IMR-90 (cell line): ENCODE measurements around the gene KCNF1. TPM values are rescaled to one million over a fixed set of nuclear protein-coding genes. Genes with fewer than 3 reads are reported as not detected.

Experiments
- ATAC-seq: fragments of 200-7000 bp; cut with Tn5 transposase; 2 replicates; pipeline ENCODE4 v1.9.1; 2020; ENCODE audit warnings: low read depth, mild to moderate bottlenecking, moderate library complexity
- BruUV-seq: library from RNA; stranded (reverse); fragments of 400-500 nt; replicated peaks from 2 replicates; lab custom pipeline; 2021; lab: Mats Ljungman, UMichigan
- CTCF ChIA-PET: fragments of 300-600 bp; formaldehyde crosslinking; extraction: SDS; loops from one replicate; lab custom pipeline; 2021; ENCODE audit warnings: antibody characterized with exemption; lab: Yijun Ruan, JAX
- POLR2A ChIA-PET: fragments of 300-600 bp; sonication (Branson Sonifier 250); formaldehyde crosslinking; loops from one replicate; lab custom pipeline; 2022; ENCODE audit warnings: antibody characterized with exemption; ENCODE audit not compliant: unreplicated experiment; lab: Charles Lee
- DNase-seq: peaks from one replicate; pipeline ENCODE4 v3.0.0; 2013
- H2AFZ ChIP-seq: replicated peaks from 2 replicates; pipeline ENCODE3; 2013; ENCODE audit warnings: low read length, mild to moderate bottlenecking; ENCODE audit not compliant: poor library complexity
- H2AK5ac ChIP-seq: 2 replicates; pipeline ENCODE4 v1.6.1; 2013; ENCODE audit warnings: low read depth, low read length, inconsistent platforms
- H2AK9ac ChIP-seq: replicated peaks from 2 replicates; pipeline ENCODE3; 2013; ENCODE audit warnings: mild to moderate bottlenecking, low read depth, low read length, moderate library complexity; ENCODE audit not compliant: poor library complexity
- H2BK120ac ChIP-seq: 2 replicates; pipeline ENCODE4 v1.6.1; 2013; ENCODE audit warnings: low read depth, low read length, inconsistent platforms
- H2BK15ac ChIP-seq: 3 replicates; pipeline ENCODE4 v1.6.1; 2013; ENCODE audit warnings: low read depth, low read length, inconsistent platforms
- H2BK20ac ChIP-seq: 2 replicates; pipeline ENCODE4 v1.6.1; 2013; ENCODE audit warnings: low read depth, mild to moderate bottlenecking, inconsistent platforms, low read length, moderate library complexity
- H2BK5ac ChIP-seq: 2 replicates; pipeline ENCODE4 v1.6.1; 2013; ENCODE audit warnings: mild to moderate bottlenecking, low read depth, low read length, inconsistent platforms; ENCODE audit not compliant: poor library complexity, severe bottlenecking
- H3K14ac ChIP-seq: replicated peaks from 2 replicates; pipeline ENCODE4 v1.6.1; 2013; ENCODE audit warnings: low read depth, low read length, inconsistent platforms
- H3K18ac ChIP-seq: 2 replicates; pipeline ENCODE4 v1.6.1; 2013; ENCODE audit warnings: low read depth, low read length, control low read depth
- H3K23ac ChIP-seq: 2 replicates; pipeline ENCODE4 v1.6.1; 2013; ENCODE audit warnings: low read depth, low read length, inconsistent platforms
- H3K27ac ChIP-seq: 2 replicates; pipeline ENCODE4 v1.5.1; 2013; ENCODE audit warnings: mild to moderate bottlenecking, control low read depth, low read length; ENCODE audit not compliant: insufficient read depth
- H3K27me3 ChIP-seq: 2 replicates; pipeline ENCODE4 v1.6.1; 2013; ENCODE audit warnings: low read length; ENCODE audit not compliant: control insufficient read depth, insufficient read depth
- H3K36me3 ChIP-seq: 2 replicates; pipeline ENCODE4 v1.6.1; 2013; ENCODE audit warnings: low read length, mixed read lengths; ENCODE audit not compliant: control insufficient read depth, insufficient read depth
- H3K4ac ChIP-seq: 2 replicates; pipeline ENCODE4 v1.6.1; 2013; ENCODE audit warnings: low read depth, low read length, inconsistent platforms
- H3K4me1 ChIP-seq: 2 replicates; pipeline ENCODE4 v1.6.1; 2013; ENCODE audit warnings: low read length, mixed read lengths; ENCODE audit not compliant: control insufficient read depth, insufficient read depth
- H3K4me2 ChIP-seq: 2 replicates; pipeline ENCODE4 v1.6.1; 2013; ENCODE audit warnings: low read depth, mild to moderate bottlenecking, control low read depth, low read length, moderate library complexity
- H3K4me3 ChIP-seq: 2 replicates; pipeline ENCODE4 v1.5.1; 2013; ENCODE audit warnings: low read depth, mild to moderate bottlenecking, control low read depth, low read length, moderate library complexity; ENCODE audit not compliant: insufficient read depth
- H3K56ac ChIP-seq: 2 replicates; pipeline ENCODE4 v1.6.1; 2013; ENCODE audit warnings: low read length, inconsistent platforms; ENCODE audit not compliant: insufficient read depth; ENCODE audit errors: extremely low read depth
- H3K79me1 ChIP-seq, 2 experiments: 2 replicates each; pipeline ENCODE4 v1.6.1; 2013; ENCODE audit warnings: low read length in 2 of 2, inconsistent platforms in 1 of 2, low read depth in 1 of 2
- H3K9ac ChIP-seq: 2 replicates; pipeline ENCODE4 v1.6.1; 2013; ENCODE audit warnings: low read depth, low read length, control low read depth
- H3K9me1 ChIP-seq: 2 replicates; pipeline ENCODE4 v1.6.1; 2013; ENCODE audit warnings: low read length, inconsistent platforms; ENCODE audit not compliant: insufficient read depth
- H3K9me3 ChIP-seq: 2 replicates; pipeline ENCODE4 v1.6.1; 2013; ENCODE audit warnings: low read length; ENCODE audit not compliant: control insufficient read depth, insufficient read depth
- H4K20me1 ChIP-seq: 2 replicates; pipeline ENCODE4 v1.6.1; 2013; ENCODE audit warnings: low read length, inconsistent platforms; ENCODE audit not compliant: insufficient read depth
- H4K5ac ChIP-seq: 2 replicates; pipeline ENCODE4 v1.6.1; 2013; ENCODE audit warnings: mild to moderate bottlenecking, low read depth, low read length, control low read depth
- H4K8ac ChIP-seq, 2 experiments: 2 replicates each; pipeline ENCODE4 v1.6.1; 2013; ENCODE audit warnings: low read depth in 2 of 2, low read length in 2 of 2, control low read depth in 1 of 2, inconsistent platforms in 1 of 2
- H4K91ac ChIP-seq: 2 replicates; pipeline ENCODE4 v1.6.1; 2013; ENCODE audit warnings: low read depth, low read length, inconsistent platforms; ENCODE audit not compliant: insufficient read depth
- BHLHE40 ChIP-seq: fragments of 150-350 bp; IDR thresholded peaks from 2 replicates; pipeline ENCODE4 v1.6.1; 2016; ENCODE audit warnings: mild to moderate bottlenecking, low read depth, low read length
- CEBPB ChIP-seq: IDR thresholded peaks from 2 replicates; pipeline ENCODE4 v1.6.1; 2012; ENCODE audit warnings: low read depth, low read length, improper control_type of control experiment
- CHD1 ChIP-seq: IDR thresholded peaks from 2 replicates; pipeline ENCODE4 v1.6.1; 2012; ENCODE audit warnings: low read depth, low read length, improper control_type of control experiment
- CTCF ChIP-seq: conservative IDR thresholded peaks from 2 replicates; pipeline ENCODE4 v1.5.1; 2012; ENCODE audit warnings: mild to moderate bottlenecking, low read depth, low read length, improper control_type of control experiment
- ELK1 ChIP-seq: fragments of 150-350 bp; IDR thresholded peaks from 2 replicates; pipeline ENCODE4 v1.6.1; 2016; ENCODE audit warnings: low read depth, mild to moderate bottlenecking, low read length, moderate library complexity, borderline replicate concordance
- FOS ChIP-seq: fragments of 150-350 bp; IDR thresholded peaks from 2 replicates; pipeline ENCODE4 v1.6.1; 2016; ENCODE audit warnings: low read depth, low read length
- MAFK ChIP-seq: IDR thresholded peaks from 2 replicates; pipeline ENCODE4 v1.6.1; 2012; ENCODE audit warnings: low read depth, low read length, improper control_type of control experiment
- MAZ ChIP-seq: IDR thresholded peaks from 2 replicates; pipeline ENCODE4 v1.6.1; 2012; ENCODE audit warnings: low read depth, mild to moderate bottlenecking, low read length, improper control_type of control experiment, moderate library complexity, borderline replicate concordance
- NFE2L2 ChIP-seq: fragments of 150-350 bp; IDR thresholded peaks from 2 replicates; pipeline ENCODE4 v1.6.1; 2016; ENCODE audit warnings: low read depth, mild to moderate bottlenecking, low read length
- POLR2A ChIP-seq: IDR thresholded peaks from 2 replicates; pipeline ENCODE4 v1.6.1; 2012; ENCODE audit warnings: mild to moderate bottlenecking, low read depth, low read length
- RAD21 ChIP-seq: IDR thresholded peaks from 2 replicates; pipeline ENCODE4 v1.6.1; 2012; ENCODE audit warnings: low read length, improper control_type of control experiment
- RCOR1 ChIP-seq: IDR thresholded peaks from 2 replicates; pipeline ENCODE4 v1.6.1; 2012; ENCODE audit warnings: mild to moderate bottlenecking, low read length, improper control_type of control experiment; ENCODE audit not compliant: insufficient replicate concordance
- RFX5 ChIP-seq: IDR thresholded peaks from 2 replicates; pipeline ENCODE4 v1.8.0; 2012; ENCODE audit warnings: low read depth, mild to moderate bottlenecking, low read length, moderate library complexity
- WGBS, 2 experiments: methylation state at CpG; one replicate each; pipeline versions ENCODE4 v1.1.5 to v1.1.7; 2013; ENCODE audit warnings: missing lambda C conversion rate in 2 of 2; ENCODE audit not compliant: insufficient read length in 1 of 2; ENCODE audit errors: extremely low coverage in 2 of 2; 5-methylcytosine and 5-hydroxymethylcytosine counted together
- dilution Hi-C: fragments of 300-500 bp; cut with HindIII; formaldehyde crosslinking; loops from one replicate; pipeline ENCODE4 v1.14.3; 2018; ENCODE audit warnings: low sequenced_read_pairs; ENCODE audit not compliant: unreplicated experiment
- in situ Hi-C: fragments of 300-500 bp; cut with MboI; formaldehyde crosslinking; loops from 3 replicates; pipeline ENCODE4 v1.14.3; 2019; ENCODE audit warnings: low sequenced_read_pairs, inconsistent platforms, mixed read lengths
- intact Hi-C: fragments of 100-400 bp; cut with micrococcal nuclease; formaldehyde crosslinking; loops from 2 replicates; pipeline ENCODE4 v1.10.0; 2022
- polyA plus RNA-seq, 3 experiments: library from polyadenylated mRNA; depleted of rRNA; stranded (reverse); fragments of >200 nt; gene quantifications; 2 replicates each; pipeline ENCODE4 v1.2.3, GENCODE V29; 2012; ENCODE audit warnings: low replicate concordance in 1 of 3
- total RNA-seq: library from RNA; depleted of rRNA; stranded (reverse); fragments of >200 nt; gene quantifications from 2 replicates; pipeline ENCODE4 v1.2.3, GENCODE V29; 2012

KCNF1 gene
- total and polyA plus RNA-seq, 2 of the 4 experiments (the other 2 are of a cell fraction), result 0.54 to 1.4 TPM

GRCh38 chr2:10915236-10915635, 3.5 kb downstream of the KCNF1 start:
- dilution Hi-C loops, result no loop called here
- no peaks in the 10 kb centered on the region for H3K36me3 ChIP-seq
- H3K27me3 ChIP-seq, result no peaks in the 10 kb centered on the region
- H3K4me2 ChIP-seq, result no peak overlapping the region
- DNase-seq (no peak), ATAC-seq (no peak)
- ChIA-PET CTCF (interaction anchor here (1.1 to 1.5 kb wide), 2 partner anchors 14 to 38 kb away, joined by 3 to 4 read pairs; no protein-coding TSS in a partner anchor), POLR2A (no interaction called here)
- H4K8ac ChIP-seq, result no peak overlapping the region
- peak overlapping the region; percentile 68 for H2AK9ac ChIP-seq
- H3K18ac ChIP-seq, result no peak overlapping the region
- in situ Hi-C loops, result no loop called here
- no TSS peak for BruUV-seq
- H2AFZ ChIP-seq, result no peak overlapping the region
- 100% methylated on average over 1 of the region's 7 CpGs; no CpG with 5 or more reads in 1 of the 2 experiments for WGBS, 2 experiments
- intact Hi-C loops, result no loop called here
- no peak overlapping the region for H2BK5ac ChIP-seq
- no peak overlapping the region for H3K14ac ChIP-seq
- no peaks in the 10 kb centered on the region for H3K9me3 ChIP-seq
- no peak overlapping the region for H2AK5ac ChIP-seq
- H4K20me1 ChIP-seq, result no peaks in the 10 kb centered on the region
- TF ChIP-seq CHD1 (no peak), MAFK (no peak), RFX5 (no peak), NFE2L2 (no peak), CTCF (no peak), ELK1 (no peak), RAD21 (no peak), BHLHE40 (no peak), MAZ (no peak), FOS (no peak), CEBPB (no peak), RCOR1 (no peak), POLR2A (no peak)
- no peak overlapping the region for H4K91ac ChIP-seq
- H2BK20ac ChIP-seq, result no peak overlapping the region
- H3K9me1 ChIP-seq, result peaks cover 10% of the 10 kb centered on the region
- no peak overlapping the region for H3K23ac ChIP-seq
- no peak overlapping the region for H3K27ac ChIP-seq
- H3K4ac ChIP-seq, result no peak overlapping the region
- H3K79me1 ChIP-seq, result peaks cover 0 to 28% of the 10 kb centered on the region in 2 experiments; a peak in 2 of 4 replicates
- H2BK15ac ChIP-seq, result no peak overlapping the region
- no peak overlapping the region for H3K56ac ChIP-seq
- H4K5ac ChIP-seq, result no peak overlapping the region
- H3K4me3 ChIP-seq, result no peak overlapping the region
- no peak overlapping the region for H2BK120ac ChIP-seq
- H3K4me1 ChIP-seq, result peaks cover 8% of the 10 kb centered on the region
- no peak overlapping the region for H3K9ac ChIP-seq
